ENCODE data around the gene RPL23. TPM values are rescaled to one million over a fixed set of nuclear protein-coding genes. Genes with fewer than 3 reads are reported as not detected.

RPL23 gene
- total RNA-seq, 1 donor from 2014 or later = 1,824 TPM

DNA sequence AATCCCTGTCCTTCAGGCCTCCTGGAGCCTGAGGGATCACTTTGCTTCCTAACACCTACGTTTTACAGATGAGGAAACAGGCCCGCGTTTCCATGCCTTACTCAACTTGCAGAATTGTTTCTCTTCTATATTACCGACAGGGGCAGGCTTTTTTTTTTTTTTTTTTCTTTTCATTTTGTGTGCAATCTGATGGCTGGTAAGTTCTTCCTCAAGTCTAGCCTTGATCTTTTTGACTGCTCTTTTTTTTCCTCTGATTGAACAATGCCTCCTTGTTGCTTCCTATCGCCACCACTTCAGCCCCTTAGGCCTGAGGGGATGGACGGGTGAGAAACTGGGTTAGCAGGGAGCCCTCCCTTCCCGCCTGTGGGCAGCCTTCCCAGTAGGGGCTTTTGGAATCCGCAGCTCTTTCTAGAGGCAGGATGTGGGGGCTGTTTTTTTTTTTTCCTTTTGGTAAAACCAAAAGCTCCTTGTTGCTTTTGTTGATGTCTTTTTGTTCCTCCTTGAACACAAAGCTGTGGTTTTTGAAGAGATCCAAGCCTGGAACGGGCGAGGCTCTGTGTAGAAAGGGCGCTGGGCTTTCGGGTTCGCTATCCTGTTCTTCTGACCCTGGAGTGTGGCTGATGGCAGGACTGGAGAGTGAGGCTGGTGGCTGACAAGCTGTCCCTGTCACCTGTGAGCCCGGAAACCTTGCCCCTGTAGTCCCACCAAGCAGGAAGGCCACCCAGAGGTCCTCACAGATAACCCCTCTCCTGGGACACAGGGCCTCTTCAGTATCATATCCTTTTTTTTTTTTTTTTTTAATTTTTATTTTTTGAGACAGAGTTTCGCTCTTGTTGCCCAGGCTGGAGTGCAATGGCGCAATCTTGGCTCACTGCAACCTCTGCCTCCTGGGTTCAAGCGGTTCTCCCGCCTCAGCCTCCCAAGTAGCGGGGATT, 30.3 kb upstream of the RPL23 start:
- no peak for DNase-seq (ENCODE audit: low read depth, low spot score)

- no peak for DNase-seq (ENCODE audit: low read depth, low spot score)
Measured at GRCh38 chr17:38882870-38883269, 29.3 kb upstream of the RPL23 start.

DNA sequence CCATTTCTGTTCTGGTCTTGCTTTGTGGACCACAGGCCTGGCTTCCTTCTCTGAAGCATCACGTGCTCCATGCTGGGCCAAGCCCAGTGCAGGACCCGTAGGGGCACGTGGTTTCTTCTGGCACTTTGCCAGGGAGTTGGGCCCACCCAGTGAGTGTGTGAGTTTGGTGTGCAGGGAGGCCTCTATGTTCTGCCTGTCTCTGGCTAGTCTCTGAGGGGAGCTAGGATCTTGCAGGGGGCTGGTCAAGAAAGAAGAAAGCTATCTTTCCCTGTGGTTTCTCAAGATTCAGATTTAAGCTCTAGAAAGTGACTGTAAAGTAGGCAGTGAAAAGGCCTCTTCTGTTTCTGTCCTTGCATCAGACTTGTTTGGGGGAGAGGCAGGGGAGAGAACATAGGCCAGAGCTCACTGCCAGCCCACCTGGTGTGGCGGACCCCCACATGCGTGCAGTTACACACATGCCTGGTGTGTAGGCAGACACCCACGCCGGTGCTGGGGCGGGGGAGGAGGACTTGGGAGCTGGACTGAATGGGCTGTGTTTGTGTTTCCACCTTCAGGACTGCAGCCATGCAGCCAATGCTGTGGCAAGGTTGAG, 28.2 kb upstream of the RPL23 start:
- DNase-seq (ENCODE audit: low read depth, low spot score) = no peak

DNA sequence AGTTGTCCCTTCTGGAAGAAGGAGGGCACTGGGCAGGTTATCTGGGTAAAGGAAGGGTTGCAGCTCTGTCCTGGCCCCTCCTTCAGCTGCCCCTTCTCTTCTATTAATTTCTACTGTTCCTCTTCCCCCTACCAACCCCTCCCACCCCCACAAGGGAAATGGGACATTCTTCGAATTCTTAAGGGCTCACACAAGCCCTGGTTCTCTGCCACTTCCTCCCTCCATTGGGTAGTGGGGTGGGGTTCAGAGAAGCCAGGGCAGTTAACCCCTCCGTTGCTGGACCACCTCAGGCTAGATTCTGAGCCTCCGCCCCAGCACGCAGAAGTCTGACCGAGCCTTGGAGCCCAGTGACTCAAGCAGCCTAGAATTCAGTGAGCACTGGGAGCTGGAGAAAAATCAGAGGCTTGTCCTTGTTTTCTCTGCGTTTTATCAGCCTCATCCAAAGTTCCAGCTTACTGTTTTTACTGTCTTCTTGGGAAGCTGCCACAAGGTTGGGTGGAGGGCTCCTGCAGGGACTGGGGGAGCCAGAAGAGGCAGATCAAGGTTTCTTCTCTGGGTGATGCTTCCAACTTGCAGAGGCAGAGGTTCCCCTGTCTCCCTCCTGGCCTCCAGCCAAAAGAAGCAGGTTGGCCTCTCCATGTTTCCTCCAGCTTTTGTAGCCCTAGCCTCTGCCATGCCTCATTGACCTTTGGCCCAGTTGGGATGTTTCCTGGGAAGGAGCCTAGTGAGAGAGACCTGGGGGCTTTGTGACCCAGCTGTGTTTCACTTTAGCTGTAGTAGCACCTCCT, 26.6 kb upstream of the RPL23 start:
- DNase-seq (ENCODE audit: low read depth, low spot score) = peak; percentile 63

DNA sequence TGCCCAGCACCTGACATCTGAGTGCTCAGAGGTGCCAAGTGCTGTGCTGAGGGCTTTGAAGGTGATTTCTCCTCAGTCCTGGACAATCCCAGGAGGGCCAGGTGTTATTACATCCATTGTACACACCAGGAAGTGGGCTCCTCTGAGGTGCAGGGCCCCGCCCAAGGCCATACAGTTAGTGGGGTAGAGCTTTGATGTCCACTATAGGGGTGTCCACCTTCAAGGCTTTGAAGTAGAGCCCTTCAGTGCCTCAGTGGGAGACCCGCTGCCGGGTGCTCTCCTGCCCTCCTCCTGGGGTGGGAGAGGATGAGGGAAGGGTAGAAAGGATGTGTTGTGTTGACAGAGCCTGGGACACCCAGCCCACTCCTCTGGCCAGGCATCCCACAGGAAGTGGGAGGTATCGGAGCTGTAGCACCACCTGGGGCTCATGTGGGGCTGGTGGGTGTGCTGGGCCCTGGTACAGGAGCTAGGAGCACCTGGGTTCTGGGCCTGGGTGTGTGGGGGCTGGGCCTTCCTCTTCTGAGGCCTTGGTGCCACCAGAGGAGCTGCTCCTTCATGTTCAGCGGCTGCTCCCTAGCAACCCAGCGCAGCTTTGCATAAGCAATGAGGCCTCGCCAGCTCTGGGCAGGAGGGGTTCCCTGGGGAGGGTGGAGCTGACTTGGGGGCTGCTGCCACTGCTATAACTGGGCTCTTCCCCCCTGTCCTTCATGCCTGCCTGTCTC, 23.8 kb upstream of the RPL23 start:
- DNase-seq (ENCODE audit: low read depth, low spot score) = no peak

DNA sequence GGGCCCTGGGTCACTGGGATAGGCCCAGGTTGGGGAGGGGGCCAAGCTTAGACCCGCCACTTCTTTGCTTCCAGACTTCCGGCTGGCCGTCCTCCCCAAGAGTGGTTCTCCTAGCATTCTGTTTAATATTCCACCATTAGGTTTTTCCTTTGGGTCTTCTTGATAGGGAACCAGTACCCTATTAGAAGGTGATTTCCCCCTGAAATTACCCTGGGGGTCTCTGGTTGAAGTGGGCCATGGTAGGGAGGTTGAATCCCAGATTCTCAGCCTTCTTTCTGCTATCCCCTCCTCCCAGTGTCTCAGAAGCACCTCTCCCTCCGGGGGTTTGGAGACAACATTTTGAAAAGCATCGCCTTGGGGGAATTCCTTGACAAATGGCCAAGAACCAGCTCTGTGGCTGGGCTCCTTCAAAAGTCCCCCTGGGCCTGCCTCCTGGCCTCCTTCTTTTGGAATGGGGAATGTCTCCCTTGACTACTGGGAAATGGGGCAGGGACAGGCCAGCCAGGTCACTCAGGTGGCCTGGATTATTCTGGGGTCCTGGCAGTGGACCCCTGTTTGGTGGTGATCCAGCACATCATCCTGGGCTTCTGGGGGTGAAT, 22.1 kb upstream of the RPL23 start:
- no peak for DNase-seq (ENCODE audit: low read depth, low spot score)

GRCh38 chr17:38874505-38875400, 21.2 kb upstream of the RPL23 start:
- no peak for DNase-seq (ENCODE audit: low read depth, low spot score)

GRCh38 chr17:38873640-38874380, 20.3 kb upstream of the RPL23 start:
- no peak for DNase-seq (ENCODE audit: low read depth, low spot score)

- DNase-seq (ENCODE audit: low read depth, low spot score) = no peak
Measured at GRCh38 chr17:38872671-38873385, 19.3 kb upstream of the RPL23 start.

- DNase-seq (ENCODE audit: low read depth, low spot score) = no peak
Measured at GRCh38 chr17:38872027-38872511, 18.5 kb upstream of the RPL23 start.

DNA sequence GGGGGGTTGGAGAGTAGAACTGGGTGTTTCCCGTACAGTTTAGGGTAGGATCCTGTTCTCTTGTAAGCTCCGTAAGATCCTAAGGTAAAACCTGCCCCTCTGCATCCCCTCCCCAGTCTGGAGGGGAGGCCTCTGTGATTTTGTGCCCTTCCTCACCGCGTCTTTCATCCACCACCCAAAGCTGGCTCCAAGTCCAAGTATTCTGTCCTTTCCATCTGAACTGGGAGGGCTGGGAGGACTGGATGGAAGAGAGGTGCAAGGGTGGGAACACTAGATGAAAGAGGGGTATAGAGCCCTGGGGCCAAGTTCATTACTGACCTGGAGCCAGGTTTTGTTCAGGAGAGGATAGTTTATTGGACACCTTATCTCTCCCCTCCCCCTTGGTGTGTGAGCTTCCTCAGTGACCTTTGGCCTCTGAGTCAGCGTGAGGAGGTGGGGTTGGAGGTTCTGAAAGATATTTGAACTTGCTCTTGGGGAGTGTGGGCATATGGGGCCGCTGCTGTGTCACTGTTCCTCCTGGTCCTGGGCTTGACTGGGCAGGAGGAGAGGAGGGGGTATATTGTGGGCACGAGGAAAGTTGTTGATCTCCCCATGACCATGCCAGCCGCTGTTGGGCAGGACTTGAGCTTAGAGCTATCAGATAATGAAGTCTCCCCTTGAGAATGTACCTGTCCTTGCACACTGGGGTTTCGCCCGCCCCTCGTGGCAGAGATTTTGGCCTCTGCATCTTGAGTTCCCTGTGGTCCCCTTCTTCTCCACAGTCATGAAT, 17.9 kb upstream of the RPL23 start:
- peak; percentile 45 for DNase-seq (ENCODE audit: low read depth, low spot score)

GRCh38 chr17:38870259-38871165, 17.0 kb upstream of the RPL23 start:
- no peak for DNase-seq (ENCODE audit: low read depth, low spot score)

GRCh38 chr17:38869526-38870258, 16.2 kb upstream of the RPL23 start, which contains the start of gene LASP1:
LASP1 (plus strand) TSS chr17:38870058; CDS start chr17:38870190, 132 bp downstream.
- peak; percentile 45 for DNase-seq (ENCODE audit: low read depth, low spot score)

- DNase-seq (ENCODE audit: low read depth, low spot score) = peak; percentile 55
Measured at GRCh38 chr17:38868817-38869525, 15.4 kb upstream of the RPL23 start.

Measured in pulmonary artery endothelial cell (primary cell).